Measurements from ENCODE around the gene BANK1. TPM values are rescaled to one million over a fixed set of nuclear protein-coding genes. Genes with fewer than 3 reads are reported as not detected.

The BANK1 gene
- total RNA-seq, 2 experiments from 2014 or later: 1.3 to 1.6 TPM

DNA sequence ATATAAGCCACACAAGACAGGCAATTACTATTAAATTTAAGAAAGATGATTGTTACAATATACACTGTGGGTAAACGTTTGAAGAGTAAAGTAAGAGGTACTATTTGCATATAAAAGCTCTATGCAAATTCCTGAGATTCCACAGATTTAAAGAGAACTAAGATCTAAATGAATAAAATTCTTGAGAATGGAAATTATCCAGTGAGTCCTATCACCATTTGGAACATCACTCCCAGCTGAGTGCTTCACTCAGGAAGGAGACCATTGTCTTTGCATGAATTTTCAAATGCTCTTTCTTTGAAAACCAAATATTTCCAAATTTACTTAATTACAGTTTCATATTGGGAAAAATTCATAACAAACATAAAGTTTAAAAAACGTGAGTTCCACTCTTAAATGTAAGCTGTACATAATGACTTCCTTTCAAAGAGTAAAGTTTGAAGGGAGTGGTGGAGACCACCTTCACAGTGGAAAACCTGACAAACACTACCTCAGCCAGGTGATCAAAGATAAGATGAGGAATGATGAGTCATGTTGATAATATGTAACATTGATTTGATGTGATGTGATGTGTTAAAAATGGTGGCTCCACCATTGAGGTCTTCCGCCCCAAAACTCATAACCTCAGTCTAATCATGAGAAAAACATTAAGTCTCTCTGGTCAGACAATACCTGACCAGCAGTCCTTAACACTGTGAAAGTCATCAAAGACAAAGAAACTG is 159.9 kb downstream of the BANK1 start:
- Mint-ChIP-seq H3K9me3 (no peaks in the 10 kb centered on the region), H3K4me3 (no peak overlapping the region), H3K4me1 (no peaks in the 10 kb centered on the region), H3K27me3 (peaks cover 4% of the 10 kb centered on the region), H3K36me3 (no peaks in the 10 kb centered on the region), H3K27ac (no peak overlapping the region)
- DNase-seq: no peak

DNA sequence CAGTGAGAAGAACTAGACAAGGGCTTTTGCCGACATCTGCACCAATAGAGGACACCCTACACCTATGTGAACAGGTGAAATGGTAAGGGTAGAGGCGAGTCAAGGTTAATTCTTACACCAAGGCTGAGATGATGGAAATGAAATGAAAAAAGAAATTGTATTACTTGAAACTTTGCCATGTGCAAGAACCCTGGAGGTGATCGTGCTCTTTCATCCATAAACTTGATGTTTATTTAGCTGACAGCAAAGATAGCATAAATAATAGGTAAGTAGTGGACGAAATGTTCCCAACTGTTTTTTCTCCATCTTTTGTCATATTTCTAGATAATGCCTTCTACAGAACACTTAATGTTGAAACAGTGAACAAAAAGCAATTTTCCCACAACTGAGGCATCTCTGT is 162.5 kb downstream of the BANK1 start:
- Mint-ChIP-seq H3K36me3 (no peaks in the 10 kb centered on the region), H3K27ac (no peak overlapping the region), H3K4me3 (no peak overlapping the region), H3K4me1 (no peaks in the 10 kb centered on the region), H3K9me3 (no peaks in the 10 kb centered on the region), H3K27me3 (peaks cover 4% of the 10 kb centered on the region)
- DNase-seq: no peak

DNA sequence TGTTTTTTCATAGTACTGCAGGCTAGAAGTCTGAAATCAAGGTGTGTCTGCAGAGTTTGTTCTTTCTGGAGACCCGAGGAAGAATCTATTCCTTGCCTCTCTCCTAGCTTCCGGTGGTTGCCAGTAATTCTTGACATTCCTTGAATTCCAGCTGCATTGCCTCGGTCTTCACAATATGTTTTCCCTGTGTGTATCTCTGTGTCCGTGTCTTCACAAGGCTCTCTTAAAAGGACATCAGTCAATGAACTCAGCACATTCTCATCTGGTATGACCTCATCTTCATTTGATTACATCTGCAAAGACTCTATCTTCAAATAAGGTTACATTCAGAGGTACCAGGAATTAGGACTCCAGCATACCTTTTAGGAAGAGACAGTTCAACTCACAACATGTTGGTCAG is 163.4 kb downstream of the BANK1 start:
- Mint-ChIP-seq H3K27ac (no peak overlapping the region), H3K9me3 (no peaks in the 10 kb centered on the region), H3K4me3 (no peak overlapping the region)

DNA sequence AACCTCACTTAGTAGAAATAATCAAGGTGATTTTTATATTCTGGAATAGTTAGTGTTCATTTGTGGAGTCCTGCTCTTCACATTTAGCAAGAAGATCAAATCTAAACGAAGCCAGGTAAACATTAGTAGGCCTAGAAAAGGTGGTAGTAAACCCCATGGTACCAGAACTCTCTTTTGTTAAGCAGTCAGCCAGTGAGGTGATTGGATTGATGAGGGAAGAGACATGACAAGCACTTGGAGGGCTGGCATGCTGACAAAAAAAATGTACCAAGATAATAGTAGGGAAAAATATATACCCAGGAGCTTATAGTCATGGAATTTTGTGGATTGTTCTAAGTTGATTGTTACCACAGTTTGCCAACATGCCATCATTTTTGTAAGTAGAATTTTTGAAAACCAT is 163.8 kb downstream of the BANK1 start:
- DNase-seq: no peak
- Mint-ChIP-seq H3K27me3 (peaks cover 4% of the 10 kb centered on the region), H3K9me3 (no peaks in the 10 kb centered on the region), H3K4me1 (no peaks in the 10 kb centered on the region), H3K27ac (no peak overlapping the region), H3K36me3 (no peaks in the 10 kb centered on the region), H3K4me3 (no peak overlapping the region)

More for the DNA sequence above, 163.4 kb downstream of the BANK1 start:
- Mint-ChIP-seq H3K36me3 (no peaks in the 10 kb centered on the region), H3K4me1 (no peaks in the 10 kb centered on the region), H3K27me3 (peaks cover 4% of the 10 kb centered on the region)
- DNase-seq: no peak

DNA sequence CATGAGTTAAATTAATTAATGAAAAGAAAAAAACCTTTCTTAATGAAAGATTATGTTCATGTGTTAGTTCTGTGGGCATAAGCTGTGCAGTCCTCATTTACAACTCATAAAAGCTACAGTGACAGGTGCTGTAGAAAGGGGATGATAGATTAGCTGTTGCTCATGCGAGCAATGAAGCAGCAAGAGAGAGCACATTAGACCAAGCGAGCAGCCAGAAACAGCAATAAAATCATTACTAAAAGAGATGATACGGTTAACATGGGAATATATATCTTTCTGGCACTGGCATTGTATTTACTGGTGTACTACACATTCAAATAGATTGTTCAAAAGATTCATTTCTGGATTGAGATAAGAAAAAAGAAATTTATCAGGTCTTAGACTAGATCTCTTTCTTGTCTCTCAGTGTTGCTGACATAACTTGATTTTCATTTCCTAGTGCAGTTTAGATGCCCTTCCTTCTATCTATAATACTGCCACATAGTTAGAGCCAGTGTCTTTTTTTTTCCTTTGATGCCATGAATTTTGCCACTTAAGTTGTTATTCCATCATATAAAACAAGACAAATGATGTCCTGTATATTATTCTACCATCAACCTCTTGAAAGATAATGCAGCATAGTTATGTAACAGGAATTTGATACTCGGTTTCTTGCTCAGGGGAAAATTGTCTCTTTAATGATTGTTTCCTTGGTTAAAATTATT is 164.6 kb downstream of the BANK1 start:
- Mint-ChIP-seq H3K4me1 (no peaks in the 10 kb centered on the region), H3K36me3 (no peaks in the 10 kb centered on the region), H3K9me3 (no peaks in the 10 kb centered on the region), H3K27ac (no peak overlapping the region), H3K4me3 (no peak overlapping the region), H3K27me3 (peaks cover 4% of the 10 kb centered on the region)
- DNase-seq: no peak

DNA sequence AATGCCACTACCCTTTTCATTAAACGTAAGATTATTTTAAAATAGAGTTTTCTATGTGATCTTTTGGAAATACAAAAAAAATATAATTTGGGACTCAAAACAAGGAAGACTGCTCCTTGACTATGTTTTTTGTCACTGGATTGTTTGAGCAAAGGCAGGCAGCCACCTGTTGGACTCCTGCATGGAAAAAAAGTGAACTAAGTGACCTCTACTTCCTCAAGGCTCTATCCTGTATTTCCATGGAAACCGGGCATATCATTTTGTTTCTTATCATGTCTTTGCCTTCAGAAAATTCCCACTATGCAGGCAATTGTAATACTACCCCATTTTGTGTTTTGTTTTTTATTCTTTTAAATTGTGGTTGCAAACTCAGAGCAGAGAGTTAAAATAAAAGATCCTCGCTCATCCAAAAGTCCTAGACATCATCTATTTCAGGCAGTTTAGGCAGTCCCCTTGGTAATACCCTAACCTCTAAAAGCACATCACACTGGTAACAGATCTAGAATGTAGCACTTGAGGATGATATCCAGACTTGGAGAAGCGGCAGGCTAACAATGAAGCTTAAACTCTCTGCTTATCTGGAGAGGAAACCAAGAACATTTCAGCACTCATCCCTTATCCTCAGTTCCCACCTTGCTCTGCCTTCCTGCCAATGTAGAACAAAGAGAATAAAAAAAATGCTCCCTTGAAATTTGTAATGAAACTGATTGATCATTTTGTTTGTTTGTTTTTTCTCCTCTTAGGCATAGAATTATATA is 165.7 kb downstream of the BANK1 start:
- Mint-ChIP-seq H3K4me1 (no peaks in the 10 kb centered on the region), H3K4me3 (no peak overlapping the region), H3K27me3 (no peaks in the 10 kb centered on the region), H3K27ac (no peak overlapping the region), H3K36me3 (no peaks in the 10 kb centered on the region), H3K9me3 (no peaks in the 10 kb centered on the region)
- DNase-seq: no peak

DNA sequence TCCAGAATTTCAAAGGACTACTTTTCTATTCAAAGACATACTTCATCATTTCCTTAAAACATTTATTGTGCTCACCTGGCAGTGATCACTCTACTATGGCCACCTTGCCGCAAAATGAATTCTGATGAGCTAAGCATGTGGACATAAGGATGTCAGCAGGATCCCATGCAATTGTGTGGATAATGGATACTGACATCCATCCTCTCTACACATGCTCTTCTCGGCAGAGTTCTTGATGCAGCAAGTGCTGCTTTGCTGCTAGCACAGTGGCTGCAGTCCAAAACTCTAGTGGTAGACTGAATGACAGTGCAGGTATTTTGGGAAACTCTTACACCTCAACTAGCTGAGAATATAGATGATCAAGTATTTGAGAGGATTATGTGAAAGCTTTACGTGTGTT is 168.0 kb downstream of the BANK1 start:
- Mint-ChIP-seq H3K27me3 (no peaks in the 10 kb centered on the region), H3K4me1 (no peaks in the 10 kb centered on the region), H3K4me3 (no peak overlapping the region), H3K36me3 (no peaks in the 10 kb centered on the region), H3K27ac (no peak overlapping the region), H3K9me3 (no peaks in the 10 kb centered on the region)
- no peak for DNase-seq

DNA sequence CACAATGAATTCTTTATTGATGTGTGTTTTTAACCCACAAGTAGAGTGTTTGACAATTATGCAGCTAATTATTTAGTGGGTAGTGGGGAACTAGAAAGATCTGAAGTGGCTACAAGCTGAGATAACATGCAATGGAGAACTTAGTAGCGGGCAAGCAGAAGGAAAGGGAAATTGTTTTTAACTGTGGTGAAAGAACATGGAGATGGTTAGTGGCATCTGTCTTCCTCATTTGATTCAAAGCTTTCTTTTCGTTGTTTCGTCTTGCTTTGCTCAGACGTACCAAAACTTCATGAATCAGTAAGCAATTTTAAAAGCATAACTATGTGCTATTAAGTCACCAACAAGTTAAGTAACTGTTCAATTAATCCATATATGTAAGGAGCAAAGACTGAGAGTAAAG is 169.9 kb downstream of the BANK1 start:
- no peak overlapping the region for H3K27ac Mint-ChIP-seq
- DNase-seq: no peak
- no peaks in the 10 kb centered on the region for H3K9me3 Mint-ChIP-seq
- no peaks in the 10 kb centered on the region for H3K36me3 Mint-ChIP-seq
- H3K4me1 Mint-ChIP-seq: no peaks in the 10 kb centered on the region
- H3K4me3 Mint-ChIP-seq: no peak overlapping the region
- H3K27me3 Mint-ChIP-seq: no peaks in the 10 kb centered on the region

DNA sequence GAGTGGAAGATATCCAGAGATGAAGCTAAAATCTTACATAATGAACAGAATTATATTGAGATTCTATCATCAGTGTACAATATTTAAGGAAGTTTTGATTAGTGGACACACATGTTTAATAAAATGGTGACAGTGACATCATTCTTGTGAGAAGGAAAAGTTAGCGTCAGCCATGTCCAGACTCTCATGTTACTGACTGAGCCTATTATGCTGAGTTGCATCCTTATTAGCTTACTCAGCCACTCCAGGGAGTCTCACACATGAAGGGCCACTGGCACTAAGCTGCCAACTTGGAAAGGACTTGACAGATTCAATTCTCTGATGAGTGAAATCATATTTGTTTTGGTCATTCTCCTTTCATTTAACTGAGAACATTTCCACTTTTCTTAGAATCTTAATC is 170.6 kb downstream of the BANK1 start:
- Mint-ChIP-seq H3K4me3 (no peak overlapping the region), H3K9me3 (no peaks in the 10 kb centered on the region), H3K27me3 (no peaks in the 10 kb centered on the region), H3K4me1 (no peaks in the 10 kb centered on the region), H3K27ac (no peak overlapping the region), H3K36me3 (no peaks in the 10 kb centered on the region)
- no peak for DNase-seq

DNA sequence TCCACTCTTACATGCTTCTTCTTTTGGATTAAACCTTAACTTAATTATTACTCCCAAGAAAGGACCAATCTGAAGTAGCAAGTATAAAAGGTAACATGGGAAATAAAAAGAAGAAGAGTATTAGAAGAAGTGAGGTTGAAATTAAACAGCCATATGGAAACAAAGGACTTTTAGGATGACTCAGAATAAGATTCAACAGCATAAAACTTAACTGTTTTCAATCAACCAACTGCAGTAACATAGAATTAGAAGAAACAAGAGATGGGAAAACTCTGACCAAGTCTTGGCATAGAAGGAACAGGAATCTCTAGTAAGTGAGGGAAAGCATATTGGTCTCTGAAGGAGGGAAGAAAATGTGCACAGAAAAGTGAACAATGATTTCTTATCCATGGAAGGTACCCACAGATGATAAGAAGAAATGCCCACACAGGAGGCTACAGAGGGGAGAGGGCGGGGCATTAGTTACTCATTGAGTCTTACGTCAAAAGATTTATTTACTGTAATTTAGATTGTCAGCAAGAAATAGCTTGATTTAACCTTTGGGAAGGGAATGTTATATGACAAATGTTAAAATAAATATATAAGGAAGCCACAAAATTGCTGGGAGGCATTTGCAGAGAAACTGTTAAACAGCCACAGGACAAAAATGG is 177.3 kb downstream of the BANK1 start:
- no peak for DNase-seq
- H3K4me1 Mint-ChIP-seq: peaks cover 5% of the 10 kb centered on the region
- H3K4me3 Mint-ChIP-seq: no peak overlapping the region
- peaks cover 10% of the 10 kb centered on the region for H3K27me3 Mint-ChIP-seq
- no peaks in the 10 kb centered on the region for H3K36me3 Mint-ChIP-seq
- no peak overlapping the region for H3K27ac Mint-ChIP-seq
- H3K9me3 Mint-ChIP-seq: no peaks in the 10 kb centered on the region

DNA sequence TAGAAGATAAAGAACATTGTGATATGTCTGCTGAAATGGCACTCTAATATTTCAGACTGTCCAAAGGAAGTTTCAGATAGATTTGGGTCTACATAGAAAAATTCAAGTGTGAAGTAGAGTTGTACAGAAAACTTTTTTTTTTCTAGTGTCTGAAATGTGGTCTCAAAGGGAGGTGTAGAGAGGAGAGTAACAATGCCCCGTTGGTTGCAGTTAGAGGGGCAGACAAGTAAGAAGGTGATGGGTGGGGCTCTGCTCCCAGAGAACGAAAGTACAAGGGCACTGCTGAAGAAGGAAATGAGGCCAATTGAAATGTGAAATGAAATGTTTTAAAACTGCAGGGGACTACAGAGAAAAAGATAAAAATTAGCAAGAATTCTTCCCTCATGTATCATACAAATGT is 177.8 kb downstream of the BANK1 start:
- H3K9me3 Mint-ChIP-seq: no peaks in the 10 kb centered on the region
- no peak for DNase-seq
- no peaks in the 10 kb centered on the region for H3K36me3 Mint-ChIP-seq
- peaks cover 10% of the 10 kb centered on the region for H3K27me3 Mint-ChIP-seq
- H3K4me3 Mint-ChIP-seq: no peak overlapping the region
- H3K4me1 Mint-ChIP-seq: peaks cover 5% of the 10 kb centered on the region
- H3K27ac Mint-ChIP-seq: no peak overlapping the region

DNA sequence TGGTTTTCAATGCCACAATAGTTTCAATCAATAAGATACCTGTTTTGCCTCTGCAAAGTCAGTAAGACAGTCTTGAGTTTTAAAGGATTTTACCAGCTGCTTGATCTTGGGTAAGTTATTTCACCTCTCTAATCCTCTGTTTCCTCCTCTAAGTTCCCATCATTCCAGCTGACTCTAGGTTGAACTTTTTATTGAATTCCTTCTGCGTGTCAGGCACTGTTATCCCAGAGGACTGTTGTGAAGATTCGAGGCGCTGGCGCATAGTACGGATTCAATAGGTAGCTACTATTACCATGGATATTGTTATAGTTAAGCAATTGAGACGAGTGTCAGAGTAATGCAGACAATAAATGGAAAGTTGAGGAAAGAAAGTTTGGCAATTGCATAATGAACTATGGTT is 179.4 kb downstream of the BANK1 start:
- Mint-ChIP-seq H3K36me3 (no peaks in the 10 kb centered on the region), H3K9me3 (no peaks in the 10 kb centered on the region), H3K27me3 (peaks cover 13% of the 10 kb centered on the region), H3K4me1 (peaks cover 5% of the 10 kb centered on the region), H3K27ac (no peak overlapping the region), H3K4me3 (no peak overlapping the region)
- DNase-seq: no peak

DNA sequence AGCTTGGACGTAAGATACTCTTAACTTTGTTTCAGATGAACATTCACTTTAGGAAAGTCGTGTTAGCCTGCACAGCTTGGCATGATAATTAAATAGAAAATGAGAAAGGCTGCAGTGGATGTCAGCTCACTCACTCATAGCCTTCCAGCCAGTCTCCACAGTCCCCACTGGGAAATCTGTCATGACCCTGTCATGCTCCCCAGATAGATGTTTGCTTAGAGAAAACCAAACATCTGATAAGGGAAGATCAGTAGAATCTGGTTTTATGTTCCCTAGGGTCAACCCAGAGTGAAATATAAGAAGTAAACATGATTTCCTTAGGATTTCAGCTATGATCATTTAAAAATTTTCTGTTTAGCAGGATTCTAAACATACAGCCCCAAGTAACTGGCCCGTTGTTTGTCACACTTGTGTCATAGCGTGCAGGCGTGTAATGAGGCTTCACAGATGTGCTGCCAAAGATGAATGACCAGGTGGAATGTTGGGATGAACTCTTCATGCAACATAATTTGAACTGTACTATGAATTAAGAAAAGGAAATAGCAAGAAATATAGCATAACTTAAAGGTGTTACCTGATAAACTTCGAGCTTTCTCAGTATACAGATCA is 180.1 kb downstream of the BANK1 start:
- Mint-ChIP-seq H3K36me3 (no peaks in the 10 kb centered on the region), H3K4me3 (no peak overlapping the region), H3K27me3 (peaks cover 13% of the 10 kb centered on the region), H3K9me3 (no peaks in the 10 kb centered on the region), H3K4me1 (peaks cover 5% of the 10 kb centered on the region), H3K27ac (no peak overlapping the region)
- no peak for DNase-seq

DNA sequence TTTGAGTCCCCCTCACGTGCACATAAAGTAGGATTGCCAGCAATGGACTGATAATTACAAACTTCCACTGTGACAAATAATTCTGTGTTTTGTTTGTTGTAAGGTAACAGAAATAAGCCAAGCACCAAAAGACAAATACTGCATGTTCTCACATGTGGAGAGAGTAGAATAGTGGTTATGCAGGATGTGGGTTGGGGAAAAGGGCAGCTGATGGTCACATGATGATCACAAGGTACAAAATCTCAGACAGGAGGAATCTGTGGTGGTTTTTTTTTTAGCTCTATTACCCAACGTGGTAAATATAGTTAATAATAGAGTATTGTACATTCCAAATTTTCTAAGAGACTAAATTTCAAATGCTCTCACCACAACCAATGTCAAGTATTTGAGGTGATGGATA is 182.3 kb downstream of the BANK1 start:
- no peaks in the 10 kb centered on the region for H3K36me3 Mint-ChIP-seq
- H3K4me3 Mint-ChIP-seq: no peak overlapping the region
- peaks cover 5% of the 10 kb centered on the region for H3K27me3 Mint-ChIP-seq
- H3K4me1 Mint-ChIP-seq: peaks cover 5% of the 10 kb centered on the region
- no peak for DNase-seq
- no peak overlapping the region for H3K27ac Mint-ChIP-seq
- H3K9me3 Mint-ChIP-seq: no peaks in the 10 kb centered on the region

DNA sequence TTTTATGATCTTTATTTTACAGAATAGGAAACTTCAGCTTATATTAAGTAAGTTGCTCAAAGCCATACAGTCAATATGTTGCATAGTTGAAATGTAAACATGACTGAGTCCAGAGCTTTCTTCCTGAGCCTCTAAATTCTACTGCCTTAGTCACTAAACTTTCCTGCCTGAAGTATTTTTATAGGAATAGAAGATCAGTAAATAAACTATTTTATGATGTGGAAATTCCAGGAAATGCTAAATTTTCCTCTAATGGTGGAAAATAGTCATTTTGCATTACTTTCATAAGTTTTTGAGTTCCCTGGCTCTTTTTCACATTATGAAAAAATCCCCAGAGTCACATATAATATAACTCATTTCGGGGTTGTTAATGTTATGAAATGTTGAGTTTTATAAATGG is 182.8 kb downstream of the BANK1 start:
- Mint-ChIP-seq H3K9me3 (no peaks in the 10 kb centered on the region), H3K4me3 (no peak overlapping the region), H3K36me3 (no peaks in the 10 kb centered on the region), H3K27ac (no peak overlapping the region), H3K4me1 (peaks cover 5% of the 10 kb centered on the region), H3K27me3 (peaks cover 4% of the 10 kb centered on the region)
- no peak for DNase-seq

Measured in activated naive CD8-positive, alpha-beta T cell treated with anti-CD3 and anti-CD28 coated beads for 36 hours (primary cell).